IMR-90 (cell line): ENCODE data around the gene SLC4A1. TPM values are rescaled to one million over a fixed set of nuclear protein-coding genes. Genes with fewer than 3 reads are reported as not detected.

ENCODE experiments used
- ATAC-seq: fragments of 200-7000 bp; cut with Tn5 transposase; 2 replicates; pipeline ENCODE4 v1.9.1; 2020; ENCODE audit warnings: low read depth, mild to moderate bottlenecking, moderate library complexity
- BruUV-seq: library from RNA; stranded (reverse); fragments of 400-500 nt; replicated peaks from 2 replicates; lab custom pipeline; 2021; lab: Mats Ljungman, UMichigan
- CTCF ChIA-PET: fragments of 300-600 bp; formaldehyde crosslinking; extraction: SDS; loops from one replicate; lab custom pipeline; 2021; ENCODE audit warnings: antibody characterized with exemption; lab: Yijun Ruan, JAX
- POLR2A ChIA-PET: fragments of 300-600 bp; sonication (Branson Sonifier 250); formaldehyde crosslinking; loops from one replicate; lab custom pipeline; 2022; ENCODE audit warnings: antibody characterized with exemption; ENCODE audit not compliant: unreplicated experiment; lab: Charles Lee
- DNase-seq: peaks from one replicate; pipeline ENCODE4 v3.0.0; 2013
- H2AFZ ChIP-seq: replicated peaks from 2 replicates; pipeline ENCODE3; 2013; ENCODE audit warnings: low read length, mild to moderate bottlenecking; ENCODE audit not compliant: poor library complexity
- H2AK5ac ChIP-seq: 2 replicates; pipeline ENCODE4 v1.6.1; 2013; ENCODE audit warnings: low read depth, low read length, inconsistent platforms
- H2AK9ac ChIP-seq: replicated peaks from 2 replicates; pipeline ENCODE3; 2013; ENCODE audit warnings: mild to moderate bottlenecking, low read depth, low read length, moderate library complexity; ENCODE audit not compliant: poor library complexity
- H2BK120ac ChIP-seq: 2 replicates; pipeline ENCODE4 v1.6.1; 2013; ENCODE audit warnings: low read depth, low read length, inconsistent platforms
- H2BK15ac ChIP-seq: 3 replicates; pipeline ENCODE4 v1.6.1; 2013; ENCODE audit warnings: low read depth, low read length, inconsistent platforms
- H2BK20ac ChIP-seq: 2 replicates; pipeline ENCODE4 v1.6.1; 2013; ENCODE audit warnings: low read depth, mild to moderate bottlenecking, inconsistent platforms, low read length, moderate library complexity
- H2BK5ac ChIP-seq: 2 replicates; pipeline ENCODE4 v1.6.1; 2013; ENCODE audit warnings: mild to moderate bottlenecking, low read depth, low read length, inconsistent platforms; ENCODE audit not compliant: poor library complexity, severe bottlenecking
- H3K14ac ChIP-seq: replicated peaks from 2 replicates; pipeline ENCODE4 v1.6.1; 2013; ENCODE audit warnings: low read depth, low read length, inconsistent platforms
- H3K18ac ChIP-seq: 2 replicates; pipeline ENCODE4 v1.6.1; 2013; ENCODE audit warnings: low read depth, low read length, control low read depth
- H3K23ac ChIP-seq: 2 replicates; pipeline ENCODE4 v1.6.1; 2013; ENCODE audit warnings: low read depth, low read length, inconsistent platforms
- H3K27ac ChIP-seq: 2 replicates; pipeline ENCODE4 v1.5.1; 2013; ENCODE audit warnings: mild to moderate bottlenecking, control low read depth, low read length; ENCODE audit not compliant: insufficient read depth
- H3K27me3 ChIP-seq: 2 replicates; pipeline ENCODE4 v1.6.1; 2013; ENCODE audit warnings: low read length; ENCODE audit not compliant: control insufficient read depth, insufficient read depth
- H3K36me3 ChIP-seq: 2 replicates; pipeline ENCODE4 v1.6.1; 2013; ENCODE audit warnings: low read length, mixed read lengths; ENCODE audit not compliant: control insufficient read depth, insufficient read depth
- H3K4ac ChIP-seq: 2 replicates; pipeline ENCODE4 v1.6.1; 2013; ENCODE audit warnings: low read depth, low read length, inconsistent platforms
- H3K4me1 ChIP-seq: 2 replicates; pipeline ENCODE4 v1.6.1; 2013; ENCODE audit warnings: low read length, mixed read lengths; ENCODE audit not compliant: control insufficient read depth, insufficient read depth
- H3K4me2 ChIP-seq: 2 replicates; pipeline ENCODE4 v1.6.1; 2013; ENCODE audit warnings: low read depth, mild to moderate bottlenecking, control low read depth, low read length, moderate library complexity
- H3K4me3 ChIP-seq: 2 replicates; pipeline ENCODE4 v1.5.1; 2013; ENCODE audit warnings: low read depth, mild to moderate bottlenecking, control low read depth, low read length, moderate library complexity; ENCODE audit not compliant: insufficient read depth
- H3K56ac ChIP-seq: 2 replicates; pipeline ENCODE4 v1.6.1; 2013; ENCODE audit warnings: low read length, inconsistent platforms; ENCODE audit not compliant: insufficient read depth; ENCODE audit errors: extremely low read depth
- H3K79me1 ChIP-seq, 2 experiments: 2 replicates each; pipeline ENCODE4 v1.6.1; 2013; ENCODE audit warnings: low read length in 2 of 2, inconsistent platforms in 1 of 2, low read depth in 1 of 2
- H3K9ac ChIP-seq: 2 replicates; pipeline ENCODE4 v1.6.1; 2013; ENCODE audit warnings: low read depth, low read length, control low read depth
- H3K9me1 ChIP-seq: 2 replicates; pipeline ENCODE4 v1.6.1; 2013; ENCODE audit warnings: low read length, inconsistent platforms; ENCODE audit not compliant: insufficient read depth
- H3K9me3 ChIP-seq: 2 replicates; pipeline ENCODE4 v1.6.1; 2013; ENCODE audit warnings: low read length; ENCODE audit not compliant: control insufficient read depth, insufficient read depth
- H4K20me1 ChIP-seq: 2 replicates; pipeline ENCODE4 v1.6.1; 2013; ENCODE audit warnings: low read length, inconsistent platforms; ENCODE audit not compliant: insufficient read depth
- H4K5ac ChIP-seq: 2 replicates; pipeline ENCODE4 v1.6.1; 2013; ENCODE audit warnings: mild to moderate bottlenecking, low read depth, low read length, control low read depth
- H4K8ac ChIP-seq, 2 experiments: 2 replicates each; pipeline ENCODE4 v1.6.1; 2013; ENCODE audit warnings: low read depth in 2 of 2, low read length in 2 of 2, control low read depth in 1 of 2, inconsistent platforms in 1 of 2
- H4K91ac ChIP-seq: 2 replicates; pipeline ENCODE4 v1.6.1; 2013; ENCODE audit warnings: low read depth, low read length, inconsistent platforms; ENCODE audit not compliant: insufficient read depth
- MAZ ChIP-seq: IDR thresholded peaks from 2 replicates; pipeline ENCODE4 v1.6.1; 2012; ENCODE audit warnings: low read depth, mild to moderate bottlenecking, low read length, improper control_type of control experiment, moderate library complexity, borderline replicate concordance
- MXI1 ChIP-seq: IDR thresholded peaks from 2 replicates; pipeline ENCODE4 v1.6.1; 2012; ENCODE audit warnings: low read depth, mild to moderate bottlenecking, low read length, moderate library complexity, borderline replicate concordance
- WGBS, 2 experiments: methylation state at CpG; one replicate each; pipeline versions ENCODE4 v1.1.5 to v1.1.7; 2013; ENCODE audit warnings: missing lambda C conversion rate in 2 of 2; ENCODE audit not compliant: insufficient read length in 1 of 2; ENCODE audit errors: extremely low coverage in 2 of 2; 5-methylcytosine and 5-hydroxymethylcytosine counted together
- dilution Hi-C: fragments of 300-500 bp; cut with HindIII; formaldehyde crosslinking; loops from one replicate; pipeline ENCODE4 v1.14.3; 2018; ENCODE audit warnings: low sequenced_read_pairs; ENCODE audit not compliant: unreplicated experiment
- in situ Hi-C: fragments of 300-500 bp; cut with MboI; formaldehyde crosslinking; loops from 3 replicates; pipeline ENCODE4 v1.14.3; 2019; ENCODE audit warnings: low sequenced_read_pairs, inconsistent platforms, mixed read lengths
- intact Hi-C: fragments of 100-400 bp; cut with micrococcal nuclease; formaldehyde crosslinking; loops from 2 replicates; pipeline ENCODE4 v1.10.0; 2022
- polyA plus RNA-seq, 3 experiments: library from polyadenylated mRNA; depleted of rRNA; stranded (reverse); fragments of >200 nt; gene quantifications; 2 replicates each; pipeline ENCODE4 v1.2.3, GENCODE V29; 2012; ENCODE audit warnings: low replicate concordance in 1 of 3
- total RNA-seq: library from RNA; depleted of rRNA; stranded (reverse); fragments of >200 nt; gene quantifications from 2 replicates; pipeline ENCODE4 v1.2.3, GENCODE V29; 2012

The SLC4A1 gene
- total and polyA plus RNA-seq, 2 of the 4 experiments (the other 2 are of a cell fraction): not detected

GRCh38 chr17:44268709-44269534, 987 bp upstream of the SLC4A1 start:
- Histone ChIP-seq H3K27ac (no peak overlapping the region), H2AK9ac (no peak overlapping the region), H4K91ac (no peak overlapping the region), H4K20me1 (no peaks in the 10 kb centered on the region), H3K36me3 (no peaks in the 10 kb centered on the region), H3K23ac (no peak overlapping the region), H4K8ac (no peak overlapping the region), H3K9ac (no peak overlapping the region), H3K4ac (no peak overlapping the region), H4K5ac (no peak overlapping the region), H3K9me1 (no peaks in the 10 kb centered on the region), H3K4me1 (no peaks in the 10 kb centered on the region), H2BK5ac (no peak overlapping the region), H3K56ac (no peak overlapping the region), H3K27me3 (peaks cover 43% of the 10 kb centered on the region), H2BK20ac (no peak overlapping the region), H3K79me1 (no peaks in the 10 kb centered on the region), H2AK5ac (no peak overlapping the region), H3K4me3 (no peak overlapping the region), H3K14ac (no peak overlapping the region), H2BK120ac (no peak overlapping the region), H2BK15ac (no peak overlapping the region), H2AFZ (no peak overlapping the region), H3K18ac (no peak overlapping the region), H3K9me3 (no peaks in the 10 kb centered on the region), H3K4me2 (no peak overlapping the region)
- dilution Hi-C loops (no loop called here), intact Hi-C loops (no loop called here), in situ Hi-C loops (no loop called here)
- TF ChIP-seq MAZ (no peak), MXI1 (no peak)
- no peak for DNase-seq
- no CpG with 5 or more reads among the region's 11 CpGs for WGBS, 2 experiments
- ChIA-PET POLR2A (no interaction called here), CTCF (interaction anchor here (0.6 kb wide), 1 partner anchor 11 kb away, joined by 3 read pairs; no protein-coding TSS in a partner anchor)
- no TSS peak for BruUV-seq
- no peak for ATAC-seq
